Middle frontal gyrus (tissue), 1 donor: ENCODE measurements around the gene CDKN2B.

ENCODE experiments used
- DNase-seq: peaks from one replicate; pipeline ENCODE4 v3.0.0-alpha.2; 2015; ENCODE audit warnings: low spot score; ENCODE audit errors: extremely low spot score

CDKN2B gene

DNA sequence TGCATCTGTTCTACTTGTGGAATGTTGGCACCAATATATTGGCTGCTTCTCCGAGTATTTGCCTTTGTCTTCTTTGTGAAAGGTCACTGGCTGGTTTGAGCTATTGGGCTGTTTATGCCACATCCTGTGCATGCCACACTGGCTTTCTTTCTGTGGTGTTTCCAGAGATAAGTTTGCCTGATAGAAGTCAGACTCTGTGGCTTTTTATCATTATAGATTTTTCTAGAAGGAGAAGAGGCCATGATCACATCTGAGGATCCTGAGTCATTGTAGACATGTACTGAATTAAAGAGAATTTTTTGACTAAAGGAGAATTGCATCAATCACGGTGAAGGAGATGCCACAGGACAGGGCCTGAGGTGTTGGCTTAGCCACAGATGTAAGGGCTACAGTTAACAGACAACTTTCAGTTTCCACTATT, 26.5 kb upstream of the CDKN2B start:
- DNase-seq, result no peak

DNA sequence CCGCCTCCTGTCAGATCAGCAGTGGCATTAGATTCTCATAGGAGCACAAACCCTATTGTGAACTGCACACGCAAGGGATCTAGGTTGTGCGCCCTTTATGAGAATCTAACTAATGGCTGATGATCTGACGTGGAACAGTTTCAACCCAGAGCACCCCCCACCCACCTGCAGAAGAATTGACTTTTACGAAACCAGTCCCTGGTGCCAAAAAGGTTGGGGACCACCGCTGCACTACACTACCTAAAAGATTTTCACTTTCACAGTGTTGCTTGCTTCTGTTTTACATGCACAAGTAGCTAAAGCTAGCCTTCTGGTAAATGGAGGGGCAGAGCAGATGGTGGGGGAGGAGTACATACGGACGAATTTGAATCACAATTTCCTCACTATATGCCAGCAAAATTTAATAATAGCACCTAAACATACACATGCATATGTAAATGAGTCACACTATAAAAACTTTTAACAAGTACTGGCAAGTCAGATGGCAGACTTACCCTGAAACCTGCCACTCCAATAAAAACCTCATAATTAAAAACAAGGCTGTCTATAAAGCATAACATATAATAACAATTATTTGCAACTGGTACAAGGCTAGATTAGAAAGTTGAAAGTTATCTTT, 24.0 kb upstream of the CDKN2B start:
- DNase-seq, result no peak

DNA sequence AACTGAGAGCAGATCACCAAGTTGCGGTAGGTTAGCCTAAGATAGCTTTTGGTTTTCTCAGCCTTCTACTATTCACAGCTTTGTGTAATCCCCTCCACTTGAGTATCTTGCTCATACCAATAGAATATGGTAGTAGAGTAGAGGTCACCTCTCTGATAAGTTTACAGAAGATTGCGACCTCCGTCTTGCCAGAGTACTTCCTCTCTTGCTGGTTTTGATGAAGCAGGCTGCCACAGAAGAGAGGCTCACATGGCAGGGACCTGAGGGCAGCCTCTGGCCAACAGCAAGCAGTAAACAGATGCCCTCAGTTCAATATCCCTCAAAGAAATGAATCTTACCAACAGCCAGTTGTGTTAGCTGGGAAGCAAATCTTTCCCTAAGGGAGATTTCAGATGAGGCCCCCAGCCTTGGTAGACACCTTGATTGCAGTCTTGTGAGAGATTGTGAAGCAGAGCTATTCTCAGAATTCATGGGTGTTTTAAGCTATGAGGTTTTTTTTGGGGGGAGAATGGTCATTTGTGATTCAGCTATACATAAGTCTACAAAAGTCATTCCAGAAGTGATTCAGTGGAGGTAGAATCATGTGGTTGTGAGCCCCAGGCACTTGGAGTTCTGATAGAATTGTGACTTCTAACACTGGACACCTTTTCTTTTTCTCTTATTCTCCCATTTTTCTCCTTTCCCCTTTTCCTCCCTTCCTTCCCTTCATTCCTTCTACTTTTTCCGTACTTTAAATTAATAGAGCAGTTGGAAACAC, 22.7 kb upstream of the CDKN2B start:
- no peak for DNase-seq

DNA sequence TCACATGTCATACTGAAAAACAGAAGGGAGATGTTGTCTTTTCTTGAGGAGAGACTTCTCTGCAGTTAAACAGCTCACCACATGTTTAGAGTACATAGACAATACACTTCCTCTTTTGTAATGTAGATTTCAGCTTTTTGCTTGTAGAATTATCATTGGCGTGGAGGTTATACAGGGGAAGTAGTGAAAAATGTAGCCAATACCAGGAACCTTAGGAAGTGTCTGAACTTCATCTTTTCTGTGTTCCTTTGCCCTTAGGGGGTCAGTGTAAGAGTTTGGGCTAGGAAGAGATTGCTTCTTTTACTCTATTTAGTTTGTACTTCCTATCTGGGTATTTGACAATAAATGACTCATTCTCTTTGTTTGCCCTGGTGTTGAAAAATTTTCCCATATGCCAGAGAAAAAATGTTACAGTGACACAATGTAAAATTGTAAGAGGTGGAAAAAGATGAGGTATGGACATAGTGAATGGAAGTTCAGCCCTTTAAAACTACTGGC, 21.0 kb upstream of the CDKN2B start:
- no peak for DNase-seq

DNA sequence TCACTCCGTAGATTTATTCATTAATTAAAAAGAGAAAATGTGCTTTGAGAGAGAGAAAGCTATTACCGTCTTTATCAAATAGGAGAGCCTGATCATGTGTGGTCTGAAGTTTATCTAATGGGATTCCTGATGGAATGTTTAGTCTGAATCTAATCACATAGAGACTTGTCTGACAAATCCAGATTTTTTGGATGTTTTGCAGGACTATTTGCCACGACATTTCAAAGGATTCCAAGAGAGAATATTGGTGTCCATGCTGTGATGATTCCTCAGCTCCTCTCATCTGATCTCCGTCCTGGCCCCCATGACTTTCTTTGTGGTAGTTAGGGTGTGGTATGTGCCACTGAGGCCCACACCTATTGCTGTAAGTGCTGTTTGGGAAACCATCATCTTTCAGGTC, 20.1 kb upstream of the CDKN2B start:
- DNase-seq, result no peak

DNA sequence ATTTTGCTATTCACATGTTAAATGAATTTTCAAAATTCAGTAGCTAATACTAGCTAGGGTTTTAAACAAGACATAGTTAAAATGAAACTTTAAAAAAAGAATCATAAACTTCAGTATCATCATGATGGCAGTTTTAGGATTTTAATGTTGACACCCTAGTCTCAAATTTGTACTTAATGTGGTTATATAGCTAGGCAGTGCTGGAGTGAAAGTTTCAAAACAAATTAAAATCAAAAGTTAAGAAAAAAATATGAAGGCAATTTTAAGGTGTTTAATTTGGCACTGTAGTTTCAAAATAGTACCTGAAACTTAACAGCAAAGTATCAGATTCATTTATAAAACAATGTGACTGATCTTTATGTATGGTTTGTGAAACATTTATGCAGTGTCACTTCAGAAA, 19.3 kb upstream of the CDKN2B start:
- no peak for DNase-seq

DNA sequence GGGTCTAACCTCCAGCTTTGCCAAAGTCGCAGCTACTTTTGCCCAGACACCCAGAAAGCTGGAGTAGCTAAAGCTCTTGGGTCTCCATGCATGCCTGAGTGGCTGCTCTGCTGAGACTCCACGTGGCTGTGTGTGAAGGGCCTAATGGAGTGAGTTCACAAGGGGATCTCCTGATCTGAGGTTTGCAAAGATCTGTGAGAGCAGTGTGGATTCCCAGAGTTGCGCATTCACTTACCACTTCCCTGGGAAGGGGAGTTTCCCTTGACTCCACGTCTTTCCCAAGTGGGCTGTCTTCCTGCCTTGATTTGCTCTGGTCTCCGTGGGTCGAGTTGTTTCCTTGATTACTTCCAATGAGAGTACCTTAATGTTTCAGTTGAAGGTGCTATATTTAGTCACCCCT, 17.6 kb upstream of the CDKN2B start:
- DNase-seq, result no peak

DNA sequence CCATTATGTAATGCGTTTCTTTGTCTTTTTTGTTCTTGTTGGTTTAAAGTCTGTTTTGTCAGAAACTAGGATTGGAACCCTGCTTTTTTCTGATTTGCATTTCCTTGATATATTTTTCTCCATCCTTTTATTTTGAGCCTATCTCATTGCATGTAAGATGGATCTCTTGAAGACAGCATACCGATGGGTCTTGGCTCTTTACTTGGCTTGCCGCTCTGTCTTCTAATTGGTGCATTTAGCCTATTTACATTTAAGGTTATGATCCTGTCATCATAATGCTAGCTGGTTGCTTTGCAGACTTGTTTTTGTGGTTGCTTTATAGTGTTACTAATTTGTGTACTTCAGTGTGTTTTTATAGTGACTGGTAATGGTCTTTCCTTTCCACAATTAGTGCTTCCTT, 13.3 kb upstream of the CDKN2B start:
- DNase-seq, result no peak

DNA sequence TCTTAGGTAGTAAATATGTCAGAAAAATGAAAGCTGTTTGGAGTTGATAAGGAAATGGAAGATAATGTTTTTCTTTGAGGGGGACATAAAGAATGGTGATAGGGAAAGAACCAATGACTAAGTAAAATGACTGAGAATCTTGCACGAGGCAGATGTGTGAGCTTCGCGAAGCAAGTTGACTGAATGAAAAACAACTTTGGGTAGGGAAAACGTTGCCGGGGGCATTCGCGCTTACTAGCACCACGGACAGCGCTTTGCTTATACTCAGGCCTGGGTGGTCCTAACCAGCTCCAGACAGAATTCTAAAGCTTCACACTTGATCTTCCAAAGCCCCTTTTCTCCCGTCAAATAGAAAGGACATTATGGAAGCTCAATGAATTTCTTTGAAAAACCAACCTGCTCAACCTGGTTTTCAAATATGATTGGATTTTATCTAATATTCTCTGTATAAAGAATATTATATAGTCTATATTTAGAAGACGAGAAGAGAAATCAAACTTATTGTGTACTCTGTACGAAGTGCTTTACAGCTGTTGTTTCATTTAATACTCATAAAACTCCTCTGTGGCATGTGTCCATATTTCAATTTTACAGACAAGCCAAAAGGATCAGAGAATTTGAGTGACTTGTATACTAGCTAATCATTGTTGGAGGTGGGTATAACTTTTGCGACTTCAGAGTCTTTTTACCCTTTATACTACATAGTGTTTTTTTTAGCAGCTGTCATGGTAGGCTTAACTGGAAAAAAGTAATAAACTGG, 1.9 kb upstream of the CDKN2B start:
- DNase-seq, result no peak

DNA sequence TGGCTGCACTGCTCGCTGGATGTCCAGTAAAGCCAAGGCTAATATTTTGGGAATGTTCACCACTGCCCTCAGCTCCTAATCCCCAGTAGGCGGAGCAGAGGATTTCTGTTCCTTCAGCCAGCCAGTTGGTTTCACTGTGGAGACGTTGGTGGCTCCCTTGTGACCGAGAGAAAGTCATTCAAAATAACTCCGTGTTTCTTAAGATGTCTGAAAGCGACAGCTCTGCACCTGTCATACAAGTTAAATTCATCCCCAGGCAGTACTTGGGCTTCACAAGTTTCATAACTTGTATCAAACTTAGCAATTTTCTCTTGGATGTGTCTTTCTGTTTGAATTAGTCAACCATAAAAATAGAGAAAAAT, 382 bp upstream of the CDKN2B start:
- DNase-seq, result no peak

DNA sequence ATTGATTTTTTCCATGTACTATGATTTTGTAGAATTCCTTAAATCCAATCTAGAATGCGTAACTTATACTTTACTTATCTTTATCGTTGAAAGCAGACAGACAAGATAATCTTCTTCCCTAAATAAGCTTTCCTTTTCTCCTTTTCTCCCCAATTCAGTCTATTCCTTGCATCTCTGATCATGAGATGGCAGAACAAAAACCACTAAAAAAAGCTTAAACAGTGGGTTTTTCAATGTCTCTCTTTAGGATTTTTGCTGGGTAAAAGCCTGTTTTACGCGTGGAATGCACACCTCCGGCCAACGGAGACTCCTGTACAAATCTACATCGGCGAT, 755 bp downstream of the CDKN2B start:
- DNase-seq, result no peak

DNA sequence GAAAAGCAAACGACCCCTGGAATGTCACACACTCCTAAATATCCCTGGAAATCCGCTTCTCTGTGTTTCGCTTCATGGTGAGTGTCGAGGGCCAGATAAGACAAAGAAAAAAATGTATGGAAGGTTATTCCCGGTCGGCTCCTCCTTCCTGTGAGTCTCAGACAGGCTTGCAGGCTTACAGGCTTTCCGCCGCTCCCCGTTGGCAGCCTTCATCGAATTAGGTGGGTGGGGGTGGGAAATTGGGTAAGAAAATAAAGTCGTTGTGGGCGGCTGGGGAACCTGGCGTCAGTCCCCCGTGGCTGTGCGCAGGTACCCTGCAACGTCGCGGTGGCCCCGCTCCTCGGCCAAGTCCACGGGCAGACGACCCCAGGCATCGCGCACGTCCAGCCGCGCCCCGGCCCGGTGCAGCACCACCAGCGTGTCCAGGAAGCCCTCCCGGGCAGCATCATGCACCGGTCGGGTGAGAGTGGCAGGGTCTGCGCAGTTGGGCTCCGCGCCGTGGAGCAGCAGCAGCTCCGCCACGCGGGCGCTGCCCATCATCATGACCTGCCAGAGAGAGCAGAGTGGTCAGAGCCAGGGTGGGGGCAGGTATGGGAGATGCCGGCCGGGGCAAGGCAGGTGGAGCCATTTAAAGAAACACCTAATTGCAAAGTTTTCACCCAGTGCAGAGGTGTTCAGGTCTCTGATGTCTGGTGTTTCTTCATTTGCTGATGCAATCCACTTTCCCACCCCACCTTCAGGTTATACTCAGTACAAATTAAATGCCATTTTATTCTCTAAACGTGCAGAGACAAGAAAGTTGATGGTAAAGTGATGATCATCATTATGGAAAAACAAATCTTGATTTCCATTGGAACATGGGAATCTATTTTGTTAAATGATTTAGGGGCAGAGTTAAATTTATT, 3.2 kb downstream of the CDKN2B start:
- no peak for DNase-seq

DNA sequence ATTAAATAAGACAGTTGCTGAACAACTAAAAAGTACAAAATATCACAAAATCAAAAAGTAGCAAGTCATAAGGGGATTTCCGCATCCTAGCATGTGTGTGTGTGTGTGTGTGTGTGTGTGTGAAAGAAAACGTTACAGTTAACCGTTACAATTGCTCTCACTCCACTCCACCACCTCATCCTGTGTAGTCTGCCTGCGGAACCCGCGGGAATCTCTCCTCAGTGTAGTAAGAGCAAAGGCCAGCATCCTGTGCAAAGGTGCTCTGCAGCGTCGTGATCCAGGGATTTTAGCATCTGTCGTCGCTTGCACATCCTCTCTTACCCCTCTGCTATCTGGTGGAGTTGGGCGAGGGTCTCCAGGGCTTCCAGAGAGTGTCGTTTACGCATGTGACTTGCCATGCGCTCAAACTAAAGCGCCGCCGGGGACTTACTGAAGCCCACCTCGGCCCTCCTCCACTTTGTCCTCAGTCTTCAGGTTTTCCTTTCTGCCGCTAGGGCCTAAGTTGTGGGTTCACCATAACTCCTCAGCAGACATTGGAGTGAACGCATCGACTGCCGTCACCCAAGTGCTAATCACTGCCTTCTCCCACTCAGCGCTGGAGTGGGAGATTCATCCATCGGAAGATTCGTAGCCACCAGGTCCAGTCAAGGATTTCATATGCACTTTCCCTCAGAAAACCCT, 3.9 kb downstream of the CDKN2B start:
- no peak for DNase-seq

DNA sequence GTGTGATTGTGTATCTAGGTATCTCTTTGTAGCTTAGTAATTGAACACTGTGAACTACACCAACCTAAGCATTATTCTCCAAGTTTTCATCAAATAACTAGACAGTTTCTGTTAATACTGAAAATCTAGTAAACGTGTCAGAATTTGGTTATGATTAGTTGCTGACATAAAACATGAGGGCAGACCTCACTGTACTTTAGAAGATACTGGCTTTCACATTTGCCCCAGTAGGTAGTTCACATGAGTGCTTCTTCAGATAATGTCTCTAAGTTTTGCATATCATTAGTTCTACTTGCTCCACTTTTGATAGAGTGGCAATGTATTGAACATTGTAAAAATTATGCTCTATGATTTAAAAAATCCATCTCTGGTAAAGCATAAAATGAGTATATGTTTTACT, 7.1 kb downstream of the CDKN2B start:
- DNase-seq, result no peak

DNA sequence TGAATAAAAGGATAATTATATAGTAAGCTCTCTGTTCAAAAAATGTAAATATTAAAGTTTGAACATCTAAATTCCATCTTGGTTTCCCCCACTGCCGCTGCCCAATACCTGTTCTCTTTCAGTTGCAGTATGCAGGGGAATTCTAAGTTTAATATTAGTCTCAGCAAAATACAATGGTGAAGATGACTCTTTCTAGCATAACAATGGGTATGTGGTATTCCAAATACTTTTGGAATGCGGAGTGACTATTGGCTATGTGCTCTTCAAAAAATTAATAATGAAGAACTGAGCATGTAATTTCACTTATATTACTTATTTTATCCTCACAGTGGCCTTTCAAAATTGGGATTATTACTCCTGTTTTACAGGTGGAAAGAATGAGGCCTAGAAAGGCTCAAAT, 11.1 kb downstream of the CDKN2B start:
- no peak for DNase-seq

DNA sequence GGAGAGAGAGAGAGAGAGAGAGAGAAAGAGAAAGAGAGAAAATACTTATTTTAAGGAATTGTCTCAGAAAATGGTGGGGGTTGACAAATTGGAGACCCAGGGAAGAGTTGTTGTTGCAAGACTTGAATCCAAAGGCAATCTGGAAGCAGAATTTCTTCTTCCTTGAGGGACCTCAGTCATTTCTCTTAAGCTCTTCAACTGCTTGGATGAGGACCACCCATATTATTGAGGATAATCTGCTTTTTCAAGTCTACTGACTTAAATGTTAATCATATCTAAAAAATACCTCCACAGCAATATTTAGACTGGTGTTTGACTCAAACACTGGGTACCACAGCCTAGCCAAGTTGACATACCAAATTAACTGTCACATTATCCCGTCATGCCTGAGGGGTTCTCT, 11.6 kb downstream of the CDKN2B start:
- DNase-seq, result no peak

DNA sequence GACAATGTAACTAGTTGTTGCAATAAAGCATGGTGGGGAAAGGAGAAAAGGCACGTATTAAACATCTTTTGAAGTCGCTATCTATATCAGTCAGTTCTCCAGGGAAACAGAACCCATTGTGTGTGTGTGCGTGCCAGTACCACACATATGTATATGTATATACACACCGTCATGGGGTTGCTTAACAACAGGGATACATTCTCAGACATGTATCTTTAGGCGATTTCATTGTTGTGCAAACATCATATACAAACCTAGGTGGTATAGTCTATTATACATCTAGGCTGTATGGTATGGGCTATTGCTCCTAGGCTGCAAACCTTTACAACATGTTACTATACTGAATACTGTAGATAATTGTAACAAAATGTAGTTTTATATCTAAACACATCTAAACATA, 12.2 kb downstream of the CDKN2B start:
- no peak for DNase-seq

DNA sequence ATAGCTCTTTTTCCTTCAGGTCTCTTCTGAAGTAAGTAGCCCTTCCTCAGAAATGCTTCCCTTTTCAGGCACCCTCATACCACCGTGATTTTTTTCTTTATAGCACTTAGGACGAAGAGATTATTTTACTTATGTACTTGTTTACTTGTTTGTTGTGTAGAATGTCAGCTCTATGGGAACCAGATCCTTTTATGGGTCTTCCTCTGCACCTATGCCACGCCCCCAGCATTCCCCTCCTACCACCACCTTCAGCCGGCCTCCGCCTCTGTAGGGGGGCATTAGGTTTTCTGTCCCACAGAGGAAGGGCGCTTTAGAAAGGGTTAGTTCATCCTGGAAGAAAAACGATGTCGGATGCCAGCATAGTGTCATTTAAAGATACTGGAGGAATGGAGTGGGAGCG, 12.7 kb downstream of the CDKN2B start:
- no peak for DNase-seq

DNA sequence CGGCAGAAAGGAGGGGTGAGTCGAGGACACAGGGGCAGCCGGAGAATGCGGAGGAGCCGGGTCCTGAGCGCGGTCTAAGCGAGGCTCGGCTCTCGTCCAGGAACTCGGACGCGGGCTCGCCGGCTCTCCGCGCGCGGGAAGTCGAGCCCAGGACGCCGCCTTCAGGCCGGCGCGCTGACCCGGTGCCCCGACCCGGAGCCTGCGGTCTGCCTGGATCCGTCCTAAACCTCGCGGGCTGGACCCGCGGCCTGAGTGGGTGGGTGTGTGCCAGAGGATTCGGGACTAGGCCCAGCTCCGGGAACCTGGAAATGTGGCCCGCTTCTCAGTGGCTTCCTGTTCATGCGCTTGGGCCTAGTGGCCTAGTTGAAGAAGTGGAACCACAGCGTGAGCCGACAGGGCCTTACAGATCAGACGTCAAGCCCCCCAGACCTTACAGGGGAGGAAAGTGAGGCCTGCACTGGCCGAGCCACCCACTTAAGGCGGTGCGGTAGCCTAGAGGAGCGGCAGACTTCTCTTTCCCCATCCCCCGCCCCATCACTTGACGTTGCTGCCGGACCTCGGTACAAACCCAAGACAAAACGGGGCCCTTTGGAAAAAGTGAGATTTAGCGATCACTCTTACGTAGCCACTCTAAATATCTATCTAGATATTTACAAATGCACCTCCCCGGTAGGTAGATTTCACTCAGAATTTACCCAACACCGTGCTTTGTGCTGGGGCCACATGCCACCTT, 13.3 kb downstream of the CDKN2B start:
- no peak for DNase-seq

DNA sequence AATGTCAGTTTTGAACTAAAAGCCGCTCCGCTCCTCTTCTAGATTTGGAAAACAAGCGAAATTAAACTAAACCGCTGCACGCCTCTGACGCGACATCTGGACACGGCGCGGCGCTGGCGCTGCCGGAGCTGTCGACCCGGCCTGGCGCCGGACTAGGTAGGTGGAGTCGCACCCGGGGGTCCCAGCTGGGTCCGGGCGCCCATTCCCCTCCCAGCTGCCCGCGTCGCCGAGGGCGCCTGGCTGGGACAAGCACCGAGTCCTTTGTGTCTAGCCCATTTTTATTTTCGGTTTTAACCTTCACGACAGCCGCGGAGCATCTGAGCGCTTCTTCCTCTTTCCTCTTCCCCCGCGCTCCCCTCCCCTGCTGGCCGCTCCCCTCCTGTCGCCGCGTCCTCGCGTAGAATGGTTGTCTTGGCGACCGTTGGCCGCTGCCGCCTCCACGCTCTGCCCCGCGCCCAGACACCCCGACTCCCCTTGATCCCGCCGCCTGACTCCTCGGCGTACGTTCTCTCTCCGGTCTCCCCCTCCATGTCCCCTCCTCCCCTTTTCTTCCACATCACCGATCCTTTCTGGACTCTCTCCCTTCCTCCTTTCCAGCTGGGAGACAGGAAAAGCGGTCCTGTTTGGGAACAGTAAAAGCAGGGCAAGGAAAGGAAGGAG, 14.0 kb downstream of the CDKN2B start:
- DNase-seq, result no peak
